PFSK-1 (cell line): ENCODE data around the gene TEAD4.

ENCODE experiments used
- FOXP2 ChIP-seq: optimal IDR thresholded peaks from 2 replicates; pipeline ENCODE3; 2011; ENCODE audit warnings: borderline replicate concordance, control low read depth, inconsistent platforms; ENCODE audit not compliant: insufficient read depth; ENCODE audit errors: extremely low read length, extremely low read depth
- POLR2AphosphoS5 ChIP-seq: IDR thresholded peaks from 2 replicates; pipeline ENCODE4 v1.6.1; 2012; ENCODE audit warnings: low read depth, mild to moderate bottlenecking, control low read depth, low read length, moderate library complexity
- REST ChIP-seq, 2 experiments: IDR thresholded peaks; 2 replicates each; pipeline versions ENCODE4 v1.6.1 to v1.8.0; 2011 to 2012; ENCODE audit warnings: low read depth in 2 of 2, low read length in 2 of 2, control low read depth in 1 of 2, inconsistent platforms in 1 of 2, mild to moderate bottlenecking in 1 of 2, moderate library complexity in 1 of 2; ENCODE audit not compliant: insufficient read depth in 1 of 2
- SIN3A ChIP-seq: IDR thresholded peaks from 2 replicates; pipeline ENCODE4 v1.6.1; 2012; ENCODE audit warnings: mild to moderate bottlenecking, low read length, moderate library complexity, borderline replicate concordance; ENCODE audit not compliant: insufficient read depth
- TAF1 ChIP-seq: IDR thresholded peaks from 2 replicates; pipeline ENCODE4 v1.6.1; 2012; ENCODE audit warnings: low read length, control low read depth, borderline replicate concordance; ENCODE audit not compliant: insufficient read depth

Gene TEAD4

GRCh38 chr12:3045494-3045893 lies 86.3 kb downstream of the TEAD4 start:
- no peak for TF ChIP-seq REST (IDR thresholded peaks at IDR 0.05; ENCODE audit: insufficient read depth in 1 of 2, low read depth in 2 of 2, low read length in 2 of 2)
- TF ChIP-seq POLR2AphosphoS5 = no peak
- TF ChIP-seq SIN3A = no peak
- TF ChIP-seq TAF1 = no peak
- TF ChIP-seq FOXP2 = no peak

- TF ChIP-seq POLR2AphosphoS5 (no peak), TAF1 (no peak), SIN3A (no peak), REST (IDR thresholded peaks at IDR 0.05; ENCODE audit: insufficient read depth in 1 of 2, low read depth in 2 of 2, low read length in 2 of 2) (no peak), FOXP2 (no peak)
Observed at GRCh38 chr12:3045989-3046388, 86.8 kb downstream of the TEAD4 start.

GRCh38 chr12:3046441-3047200 lies 87.4 kb downstream of the TEAD4 start:
- no peak for TF ChIP-seq SIN3A

DNA sequence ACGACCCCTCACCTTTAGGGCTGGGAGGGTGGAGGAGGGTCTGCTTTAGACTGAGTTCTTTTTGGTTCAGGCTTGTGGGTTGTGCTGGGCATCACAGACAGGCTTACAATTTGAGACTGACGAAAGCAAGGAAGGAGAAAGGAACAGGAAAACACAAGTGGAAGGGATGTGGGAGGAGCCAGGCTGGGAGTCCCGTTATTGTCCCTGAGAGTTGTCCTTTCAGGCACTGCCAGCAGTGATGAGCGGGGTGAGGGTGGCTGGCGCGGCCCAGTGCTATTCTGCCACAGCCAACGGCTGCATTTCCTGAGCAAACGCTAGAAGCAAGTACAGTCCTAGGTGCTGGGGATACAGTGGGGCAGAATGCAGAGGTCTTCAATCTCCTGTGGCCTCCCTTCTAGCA lies 88.8 kb downstream of the TEAD4 start:
- TF ChIP-seq POLR2AphosphoS5 (no peak), FOXP2 (no peak), SIN3A (no peak)

DNA sequence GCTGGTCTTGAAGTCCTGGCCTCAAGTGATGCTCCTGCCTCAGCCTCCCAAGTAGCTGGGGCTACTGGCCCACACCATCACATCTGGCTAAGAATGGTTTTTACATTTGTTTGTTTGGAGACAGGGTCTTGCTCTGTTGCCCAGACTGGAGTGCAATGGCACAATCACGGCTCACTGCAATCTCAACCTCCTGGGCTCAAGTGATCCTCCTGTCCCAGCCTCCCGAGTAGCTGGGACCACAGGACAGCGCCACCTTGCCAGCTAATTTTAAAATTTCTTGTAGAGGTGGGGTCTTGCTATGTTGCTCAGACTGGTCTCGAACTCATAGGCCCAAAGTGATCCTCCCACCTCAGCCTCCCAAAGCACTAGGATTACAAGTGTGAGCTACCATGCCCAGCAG lies 89.3 kb downstream of the TEAD4 start:
- TF ChIP-seq TAF1 (no peak), POLR2AphosphoS5 (no peak), SIN3A (no peak), REST (IDR thresholded peaks at IDR 0.05; ENCODE audit: insufficient read depth in 1 of 2, low read depth in 2 of 2, low read length in 2 of 2) (no peak), FOXP2 (no peak)

- TF ChIP-seq TAF1 (no peak), SIN3A (no peak), POLR2AphosphoS5 (no peak)
Observed at GRCh38 chr12:3049176-3049575, 90.0 kb downstream of the TEAD4 start.
